Metanephros (tissue), 2 donors: ENCODE data around the gene RPUSD2. TPM values are rescaled to one million over a fixed set of nuclear protein-coding genes. Genes with fewer than 3 reads are reported as not detected.

Experiments
- small RNA-seq: library from RNA; depleted of rRNA; stranded (forward); fragments of <200 nt; gene quantifications from one replicate; pipeline ENCODE3, GENCODE V24; 2014; ENCODE audit warnings: low replicate concordance
- total RNA-seq: library from RNA; depleted of rRNA; stranded (reverse); fragments of >200 nt; gene quantifications from one replicate; pipeline ENCODE4 v1.2.3, GENCODE V29; 2014

The RPUSD2 gene, protein sequence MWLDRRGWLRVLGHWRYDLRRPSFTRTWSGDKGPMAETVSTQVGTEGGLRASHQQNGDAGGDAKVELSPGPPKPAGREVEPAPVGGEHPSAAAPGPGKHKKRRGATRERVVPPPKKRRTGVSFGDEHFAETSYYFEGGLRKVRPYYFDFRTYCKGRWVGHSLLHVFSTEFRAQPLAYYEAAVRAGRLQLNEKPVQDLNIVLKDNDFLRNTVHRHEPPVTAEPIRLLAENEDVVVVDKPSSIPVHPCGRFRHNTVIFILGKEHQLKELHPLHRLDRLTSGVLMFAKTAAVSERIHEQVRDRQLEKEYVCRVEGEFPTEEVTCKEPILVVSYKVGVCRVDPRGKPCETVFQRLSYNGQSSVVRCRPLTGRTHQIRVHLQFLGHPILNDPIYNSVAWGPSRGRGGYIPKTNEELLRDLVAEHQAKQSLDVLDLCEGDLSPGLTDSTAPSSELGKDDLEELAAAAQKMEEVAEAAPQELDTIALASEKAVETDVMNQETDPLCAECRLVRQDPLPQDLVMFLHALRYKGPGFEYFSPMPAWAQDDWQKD
- 12.2 TPM for total RNA-seq

GRCh38 chr15:40569129-40569953, at the start of gene RPUSD2:
TSS of gene RPUSD2 (plus strand) at chr15:40569299. CDS start at chr15:40569338, 39 bp downstream.

GRCh38 chr15:40564591-40565332, 4.3 kb upstream of the RPUSD2 start, which contains the start of gene CCDC32:
TSS of gene CCDC32 (minus strand) at chr15:40565042. CDS start at chr15:40563015, 2,027 bp downstream.

DNA sequence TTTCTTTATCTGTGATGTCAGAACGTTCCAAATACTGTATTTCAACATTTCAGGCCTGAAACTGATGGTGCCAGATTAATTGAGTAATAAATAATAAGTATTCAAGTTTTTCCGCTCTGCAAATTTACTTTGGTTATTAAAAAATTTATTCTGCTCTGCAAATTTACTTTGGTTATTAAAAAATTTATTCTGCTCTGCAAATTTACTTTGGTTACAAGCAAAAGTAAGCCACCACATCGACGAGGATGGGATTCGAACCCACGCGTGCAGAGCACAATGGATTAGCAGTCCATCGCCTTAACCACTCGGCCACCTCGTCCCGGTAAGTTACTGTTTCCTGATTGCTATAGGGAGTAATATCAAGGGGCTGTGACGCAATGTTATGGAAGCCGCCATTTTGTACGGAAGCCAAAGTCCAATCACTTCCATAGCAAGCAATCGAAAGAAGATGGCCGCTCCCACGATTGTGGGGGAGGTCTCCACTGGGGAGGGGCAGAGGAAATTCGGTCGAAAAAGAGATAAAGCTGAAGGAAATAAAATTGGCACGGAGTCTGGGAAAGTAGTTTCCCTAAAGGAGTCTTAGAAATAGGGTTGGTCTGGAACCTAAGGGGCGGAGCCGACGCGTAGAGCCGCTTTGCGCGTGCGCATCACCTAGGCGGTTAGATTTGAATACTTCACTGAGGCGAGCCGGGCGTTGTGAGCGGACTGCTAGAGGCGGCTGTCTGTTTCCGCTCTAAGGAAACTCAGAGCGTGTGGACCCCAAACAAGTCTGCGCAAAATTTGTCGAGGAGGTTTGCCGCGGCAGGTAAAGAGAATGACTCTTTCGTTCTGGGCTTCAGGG, 24.7 kb downstream of the RPUSD2 start, which contains the start of gene KNL1:
Gene KNL1 (plus strand): TSS at position 662 of the 841 bp plus-strand sequence. CDS start 8,683 bp downstream, outside the sequence.

Small RNA genes within 50 kb of the gene (small RNA-seq; reads per million reads assigned to genes)
- gene RF00017 (not detected), gene RN7SL376P (not detected), gene RNU6-516P (not detected)

Other genes with a start within 250 kb of the RPUSD2 start
- gene INAFM2, start 245.6 kb upstream of the RPUSD2 start, total RNA-seq = 10.1 TPM
- gene CCDC9B, start 228.4 kb upstream of the RPUSD2 start, total RNA-seq = 6.3 TPM
- not detected for gene PHGR1, start 218.3 kb upstream of the RPUSD2 start, total RNA-seq
- gene DISP2, start 211.1 kb upstream of the RPUSD2 start, total RNA-seq = 1.4 TPM
- 19.6 TPM for gene KNSTRN, start 186.6 kb upstream of the RPUSD2 start, total RNA-seq
- 63.8 TPM for gene IVD, start 163.5 kb upstream of the RPUSD2 start, total RNA-seq
- gene BAHD1, start 128.3 kb upstream of the RPUSD2 start, total RNA-seq = 14.0 TPM
- 20.1 TPM for gene CHST14, start 98.3 kb upstream of the RPUSD2 start, total RNA-seq
- 30.2 TPM for gene CCDC32, start 4.3 kb upstream of the RPUSD2 start, total RNA-seq
- 13.7 TPM for gene KNL1, start 24.9 kb downstream of the RPUSD2 start, total RNA-seq
- 2.7 TPM for gene RAD51, start 125.9 kb downstream of the RPUSD2 start, total RNA-seq
- gene RMDN3, start 186.0 kb downstream of the RPUSD2 start, total RNA-seq = 26.0 TPM
- gene GCHFR, start 194.8 kb downstream of the RPUSD2 start, total RNA-seq = 26.7 TPM
- 0.12 TPM for gene C15orf62, start 200.7 kb downstream of the RPUSD2 start, total RNA-seq
- 26.6 TPM for gene ZFYVE19, start 237.8 kb downstream of the RPUSD2 start, total RNA-seq
- 18.1 TPM for gene DNAJC17, start 238.2 kb downstream of the RPUSD2 start, total RNA-seq